ENCODE measurements around the gene CENPT. TPM values are rescaled to one million over a fixed set of nuclear protein-coding genes. Genes with fewer than 3 reads are reported as not detected.

CENPT gene
- total RNA-seq, 1 donor from 2014 or later, result 83.5 TPM

GRCh38 chr16:67883872-67884261 lies 36.4 kb upstream of the CENPT start:
- Mint-ChIP-seq H3K36me3 (ENCODE audit: low read depth) (peaks cover 5% of the 10 kb centered on the region), H3K4me3 (no peak overlapping the region), H3K27ac (ENCODE audit: unreplicated experiment) (no peak overlapping the region), H3K27me3 (ENCODE audit: low read depth) (no peaks in the 10 kb centered on the region), H3K9me3 (no peaks in the 10 kb centered on the region), H3K4me1 (peaks cover 5% of the 10 kb centered on the region)
- peak; percentile 43 for DNase-seq (ENCODE audit: low read depth, low spot score)
- peak; percentile 83 for TF ChIP-seq CTCF (conservative IDR thresholded peaks at IDR 0.05)

GRCh38 chr16:67883146-67883871 lies 35.8 kb upstream of the CENPT start:
- TF ChIP-seq CTCF (conservative IDR thresholded peaks at IDR 0.05), result no peak
- Mint-ChIP-seq H3K27ac (ENCODE audit: unreplicated experiment) (no peak overlapping the region), H3K4me1 (peaks cover 5% of the 10 kb centered on the region), H3K9me3 (no peaks in the 10 kb centered on the region), H3K27me3 (ENCODE audit: low read depth) (no peaks in the 10 kb centered on the region), H3K4me3 (no peak overlapping the region), H3K36me3 (ENCODE audit: low read depth) (peaks cover 5% of the 10 kb centered on the region)
- DNase-seq (ENCODE audit: low read depth, low spot score), result no peak

- H3K36me3 Mint-ChIP-seq (ENCODE audit: low read depth), result peaks cover 7% of the 10 kb centered on the region
- no peaks in the 10 kb centered on the region for H3K27me3 Mint-ChIP-seq (ENCODE audit: low read depth)
- DNase-seq (ENCODE audit: low read depth, low spot score), result no peak
- no peak for TF ChIP-seq CTCF (conservative IDR thresholded peaks at IDR 0.05)
- H3K27ac Mint-ChIP-seq (ENCODE audit: unreplicated experiment), result no peak overlapping the region
- no peak overlapping the region for H3K4me3 Mint-ChIP-seq
- peaks cover 5% of the 10 kb centered on the region for H3K4me1 Mint-ChIP-seq
- H3K9me3 Mint-ChIP-seq, result no peaks in the 10 kb centered on the region
These were observed 35.1 kb upstream of the CENPT start for GRCh38 chr16:67882374-67883145.

GRCh38 chr16:67881621-67882161 lies 34.2 kb upstream of the CENPT start:
- Mint-ChIP-seq H3K27me3 (ENCODE audit: low read depth) (no peaks in the 10 kb centered on the region), H3K36me3 (ENCODE audit: low read depth) (peaks cover 7% of the 10 kb centered on the region), H3K9me3 (no peaks in the 10 kb centered on the region), H3K4me1 (peaks cover 5% of the 10 kb centered on the region), H3K4me3 (no peak overlapping the region), H3K27ac (ENCODE audit: unreplicated experiment) (no peak overlapping the region)
- DNase-seq (ENCODE audit: low read depth, low spot score), result no peak
- no peak for TF ChIP-seq CTCF (conservative IDR thresholded peaks at IDR 0.05)

GRCh38 chr16:67880584-67880983 lies 33.1 kb upstream of the CENPT start:
- Mint-ChIP-seq H3K4me3 (no peak overlapping the region), H3K27ac (ENCODE audit: unreplicated experiment) (no peak overlapping the region), H3K36me3 (ENCODE audit: low read depth) (peaks cover 7% of the 10 kb centered on the region), H3K4me1 (peaks cover 6% of the 10 kb centered on the region), H3K9me3 (no peaks in the 10 kb centered on the region), H3K27me3 (ENCODE audit: low read depth) (no peaks in the 10 kb centered on the region)
- no peak for DNase-seq (ENCODE audit: low read depth, low spot score)
- no peak for TF ChIP-seq CTCF (conservative IDR thresholded peaks at IDR 0.05)

Data from neural crest cell (in vitro differentiated cells).